Stimulated activated CD4-positive, alpha-beta T cell treated with anti-CD3 and anti-CD28 coated beads, TNF-alpha, amount 100 ng/mL, for 48 hours (primary cell): Measurements from ENCODE around the gene AHRR.
"Not testable (repeated sequence)": the region's sequence is repeated elsewhere in the genome, so short reads cannot be mapped to it uniquely, and the experiment has no call there.

Experiments
- DNase-seq, 3 donors: peaks; one replicate each; pipeline ENCODE4 v3.0.0-alpha.2; 2020; ENCODE audit warnings: low read depth in 3 of 3

The AHRR gene

DNA sequence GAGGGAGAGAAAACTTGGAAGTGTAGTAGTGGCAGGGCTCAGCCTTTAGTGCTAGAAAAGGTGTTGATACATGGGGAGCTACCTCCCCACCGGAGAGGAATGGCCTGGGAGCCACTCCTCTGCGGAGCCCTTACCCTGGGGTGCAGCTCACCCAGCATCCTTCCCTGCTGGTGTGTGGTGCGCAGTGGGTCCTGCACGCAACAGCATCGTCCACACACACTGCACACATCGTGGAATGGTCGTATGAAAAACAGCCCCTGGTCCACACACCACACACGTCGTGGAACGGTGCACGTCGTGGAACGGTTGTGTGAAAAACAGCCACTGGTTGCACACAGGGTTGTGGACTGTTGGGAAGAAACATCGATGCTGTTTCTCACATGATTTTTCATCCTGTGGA lies 16.1 kb upstream of the AHRR start:
- no peak for DNase-seq

DNA sequence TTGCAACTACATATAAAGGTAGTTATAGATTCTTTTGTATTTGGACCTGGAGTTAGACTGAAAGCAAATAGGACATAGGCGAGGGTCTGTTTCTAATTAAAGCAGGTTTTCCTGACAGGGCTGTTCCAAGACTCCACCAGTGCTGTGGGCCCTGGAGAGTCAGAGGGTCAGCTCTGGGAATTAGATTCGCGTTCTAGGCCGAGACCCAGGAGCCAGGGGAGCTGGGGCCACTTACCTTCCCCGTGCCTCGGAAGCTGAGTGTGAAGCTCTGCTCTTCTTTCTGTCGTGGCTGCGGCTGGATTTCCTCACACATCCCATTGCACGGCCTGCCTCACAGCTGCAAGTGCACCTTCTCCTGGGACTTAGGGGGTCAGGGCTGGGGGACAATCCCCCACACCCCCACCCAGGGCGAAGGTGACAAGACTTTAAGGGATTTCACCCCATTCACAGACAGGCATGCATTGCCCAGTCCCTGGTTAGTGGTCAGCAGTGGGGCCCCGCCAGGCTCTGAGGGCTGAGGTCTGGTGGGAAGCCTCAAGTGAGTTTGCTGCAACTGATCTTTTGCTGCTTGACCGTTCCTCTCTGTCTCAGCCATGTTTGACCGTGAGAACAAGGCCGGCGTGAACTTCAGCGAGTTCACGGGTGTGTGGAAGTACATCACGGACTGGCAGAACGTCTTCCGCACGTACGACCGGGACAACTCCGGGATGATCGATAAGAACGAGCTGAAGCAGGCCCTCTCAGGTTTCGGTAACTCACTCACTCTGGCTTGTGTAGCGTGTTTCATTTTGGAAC lies 15.3 kb upstream of the AHRR start:
- DNase-seq, result no peak

DNA sequence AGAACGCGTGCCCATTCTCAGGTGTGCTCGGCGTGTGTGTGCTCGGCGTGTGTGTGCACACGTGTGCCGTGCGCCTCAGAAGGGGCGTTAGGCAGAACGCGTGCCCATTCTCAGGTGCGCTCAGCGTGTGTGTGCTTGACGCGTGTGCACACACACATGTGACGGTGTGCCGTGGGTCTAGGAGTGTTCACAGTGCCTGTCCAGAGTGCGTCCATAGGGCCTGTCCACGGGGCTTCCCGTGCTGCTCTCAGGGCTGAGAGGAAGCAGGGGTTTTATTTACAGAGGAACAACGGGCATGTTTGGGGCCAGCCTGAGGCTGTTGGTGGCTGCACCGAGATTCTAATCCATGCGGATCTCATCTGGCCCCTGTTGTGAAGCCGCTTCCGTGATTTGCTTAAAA lies 14.2 kb upstream of the AHRR start:
- DNase-seq, result no peak

DNA sequence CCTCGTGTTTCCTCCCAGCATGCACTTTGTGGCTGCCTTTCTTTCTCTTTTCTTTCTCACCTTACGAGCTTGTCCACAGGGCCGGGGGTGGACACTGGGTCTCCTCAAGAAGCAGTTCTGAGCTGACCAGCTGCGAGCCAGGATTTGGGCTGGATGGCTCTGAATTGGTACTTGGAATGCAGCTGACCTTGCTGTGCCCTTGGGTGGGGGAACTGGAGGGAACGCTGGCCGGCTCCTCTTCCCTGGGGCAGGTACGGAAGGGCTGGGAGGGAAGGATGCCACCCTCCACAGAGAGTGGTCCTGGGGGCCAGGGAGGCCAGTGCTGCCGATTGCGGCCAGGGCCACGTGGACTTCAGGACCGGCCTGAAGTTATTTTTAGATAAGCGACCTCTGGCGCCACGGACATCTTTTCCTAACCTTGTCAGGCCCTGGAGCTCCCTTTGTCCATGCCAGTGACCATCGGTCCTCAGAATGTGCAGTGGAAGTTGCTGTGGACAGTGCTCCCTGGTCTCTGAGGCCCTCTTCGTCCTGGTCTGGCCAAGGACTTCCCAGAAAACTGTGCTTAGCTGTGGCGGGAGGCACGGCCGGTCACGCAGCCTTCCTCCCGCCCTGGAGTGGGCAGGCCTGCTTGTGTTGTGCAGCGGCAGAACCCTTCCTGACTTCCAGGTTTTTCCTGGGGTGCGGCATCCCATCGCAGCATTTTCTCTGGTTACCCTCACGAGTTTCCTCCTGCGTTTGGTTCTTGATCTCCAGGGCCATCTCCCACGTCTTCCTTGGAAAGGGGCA lies 13.5 kb upstream of the AHRR start:
- no peak for DNase-seq

DNA sequence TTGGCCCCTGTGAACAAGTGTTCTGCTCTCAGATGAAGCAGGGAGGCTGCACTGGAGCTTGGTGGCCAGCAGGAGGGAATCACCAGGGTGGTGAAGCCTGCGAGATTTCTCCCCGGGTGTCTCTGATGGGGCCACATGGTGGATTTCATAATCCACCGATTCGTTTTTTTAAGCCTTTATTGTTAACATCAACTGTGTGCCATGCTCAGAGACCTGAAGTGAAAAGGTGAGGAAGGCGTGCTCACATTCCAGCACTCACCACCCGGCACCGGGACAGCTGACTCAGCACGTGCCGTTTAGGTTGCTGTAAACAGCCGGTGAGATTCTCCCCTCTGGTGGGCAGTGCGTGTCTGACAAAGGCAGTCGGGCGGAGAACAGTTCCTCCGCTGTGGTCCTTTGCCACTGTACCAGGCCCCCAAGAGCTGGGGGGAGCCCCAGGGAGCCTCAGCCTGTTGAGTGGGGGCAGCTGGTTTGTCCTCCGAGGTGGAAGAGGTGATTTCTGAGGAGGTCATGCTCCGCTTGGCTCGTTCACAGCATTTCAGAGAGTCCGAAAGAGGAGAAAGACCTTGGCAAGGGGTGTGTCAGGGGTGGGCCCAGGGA lies 12.7 kb upstream of the AHRR start:
- DNase-seq, result no peak

DNA sequence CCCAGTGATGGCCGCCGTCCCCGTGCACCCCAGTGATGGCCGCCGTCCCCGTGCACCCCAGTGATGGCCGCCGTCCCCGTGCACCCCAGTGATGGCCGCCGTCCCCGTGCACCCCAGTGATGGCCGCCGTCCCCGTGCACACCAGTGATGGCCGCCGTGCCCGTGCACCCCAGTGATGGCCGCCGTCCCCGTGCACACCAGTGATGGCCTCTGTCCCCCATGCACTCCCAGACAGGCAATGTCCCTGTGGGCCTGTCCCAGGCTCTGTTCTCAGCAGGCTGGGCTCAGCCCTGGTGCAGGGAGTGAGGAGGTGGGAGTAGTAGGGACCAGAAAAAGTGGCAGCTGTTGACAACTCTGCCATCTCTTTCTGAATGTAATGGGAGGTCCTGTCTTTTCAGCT lies 11.7 kb upstream of the AHRR start:
- DNase-seq, result not testable (repeated sequence)

DNA sequence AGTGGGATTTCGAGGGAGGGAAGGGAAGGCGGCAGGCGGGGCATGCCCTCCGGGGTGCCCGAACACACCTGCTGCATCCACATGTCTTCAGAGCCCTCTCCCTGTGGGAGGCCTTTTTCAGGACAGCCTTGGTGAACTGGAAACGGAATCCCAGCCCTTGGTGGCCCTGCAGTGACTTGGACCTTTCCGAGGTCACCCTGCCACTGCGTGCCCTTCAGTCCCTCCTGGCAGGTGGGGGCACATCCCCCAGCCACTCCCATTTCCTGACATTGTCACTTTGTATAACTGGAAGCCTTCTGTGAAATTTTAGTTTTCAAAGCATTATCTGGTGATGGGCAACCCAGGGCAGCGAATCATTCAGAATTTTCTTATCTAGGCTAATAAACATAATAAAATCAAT lies 11.0 kb upstream of the AHRR start:
- DNase-seq, result no peak

DNA sequence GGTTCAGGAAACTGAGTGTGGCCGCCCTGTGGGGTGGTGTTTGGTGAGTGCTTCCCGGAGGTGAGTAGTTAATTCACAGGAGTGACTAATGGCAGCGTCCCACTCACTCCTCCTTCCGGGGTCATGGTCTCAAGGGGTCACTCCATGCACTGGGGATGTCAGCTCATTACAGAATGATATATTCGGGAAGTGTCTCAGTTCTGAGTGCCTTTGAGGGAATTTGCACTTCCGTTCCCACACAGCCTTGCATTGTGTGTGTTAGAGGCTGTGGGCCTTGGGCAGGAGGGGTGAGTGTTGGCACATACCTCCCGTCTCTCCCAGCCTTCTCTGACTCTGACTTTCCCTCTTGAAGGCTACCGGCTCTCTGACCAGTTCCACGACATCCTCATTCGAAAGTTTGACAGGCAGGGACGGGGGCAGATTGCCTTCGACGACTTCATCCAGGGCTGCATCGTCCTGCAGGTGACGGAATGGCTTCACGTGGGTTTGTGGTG lies 10.5 kb upstream of the AHRR start:
- no peak for DNase-seq

DNA sequence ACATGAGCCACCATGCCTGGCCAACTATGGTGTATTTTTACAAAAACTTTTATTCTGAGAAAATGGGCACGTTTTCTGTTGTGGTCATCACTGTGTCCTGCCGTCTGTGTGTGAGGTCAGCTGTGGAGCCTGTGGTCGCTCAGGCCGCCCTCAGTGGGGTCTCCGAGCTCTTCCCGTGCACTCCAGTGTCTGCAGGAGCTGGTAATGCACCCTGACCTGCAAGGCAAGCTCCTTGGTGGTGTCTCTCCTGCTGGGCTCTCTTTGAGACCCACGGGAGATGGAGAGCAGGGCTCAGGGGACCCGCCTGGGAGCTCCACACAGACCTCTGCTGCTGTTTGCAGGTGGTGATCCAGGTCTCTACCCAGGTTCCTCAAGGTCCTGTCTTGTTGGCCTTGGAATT lies 9.6 kb upstream of the AHRR start:
- no peak for DNase-seq

DNA sequence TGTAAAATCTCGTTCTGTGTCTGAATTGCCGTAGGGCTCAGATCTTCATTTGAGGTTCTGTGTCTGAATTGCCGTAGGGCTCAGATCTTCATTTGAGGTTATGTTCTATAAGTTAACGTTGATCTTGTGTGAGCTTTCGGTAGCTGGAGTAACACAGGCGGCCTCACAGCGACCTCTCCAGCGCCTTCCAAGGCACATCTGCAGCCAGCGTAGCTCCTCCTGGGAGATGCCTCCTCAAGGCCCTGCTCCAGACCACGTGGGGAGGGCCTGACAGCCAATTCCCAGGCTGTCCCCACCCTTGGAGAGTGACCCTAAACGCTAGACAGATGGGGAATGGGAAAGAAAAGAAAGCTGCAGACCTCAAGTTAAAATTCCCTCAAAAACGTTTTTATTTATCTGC lies 8.7 kb upstream of the AHRR start:
- DNase-seq, result no peak

DNA sequence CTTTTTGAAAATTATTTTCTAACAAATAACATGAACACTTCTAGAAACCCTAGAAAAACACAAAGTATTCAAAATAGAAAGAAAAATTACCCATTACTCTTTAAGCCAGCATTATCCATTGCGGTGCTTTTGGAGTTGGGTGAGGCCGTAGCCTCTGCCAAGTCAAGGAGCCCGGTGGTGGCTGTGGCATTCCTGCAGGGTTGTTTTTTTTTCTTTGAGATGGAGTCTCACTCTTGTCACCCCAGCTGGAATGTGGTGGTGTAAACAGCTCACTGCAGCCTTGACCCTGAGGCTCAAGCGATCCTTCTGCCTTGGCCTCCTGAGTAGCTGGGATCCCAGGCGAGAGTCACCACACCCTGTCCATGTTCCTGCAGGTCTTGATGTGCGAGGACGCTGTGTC lies 8.2 kb upstream of the AHRR start:
- no peak for DNase-seq

DNA sequence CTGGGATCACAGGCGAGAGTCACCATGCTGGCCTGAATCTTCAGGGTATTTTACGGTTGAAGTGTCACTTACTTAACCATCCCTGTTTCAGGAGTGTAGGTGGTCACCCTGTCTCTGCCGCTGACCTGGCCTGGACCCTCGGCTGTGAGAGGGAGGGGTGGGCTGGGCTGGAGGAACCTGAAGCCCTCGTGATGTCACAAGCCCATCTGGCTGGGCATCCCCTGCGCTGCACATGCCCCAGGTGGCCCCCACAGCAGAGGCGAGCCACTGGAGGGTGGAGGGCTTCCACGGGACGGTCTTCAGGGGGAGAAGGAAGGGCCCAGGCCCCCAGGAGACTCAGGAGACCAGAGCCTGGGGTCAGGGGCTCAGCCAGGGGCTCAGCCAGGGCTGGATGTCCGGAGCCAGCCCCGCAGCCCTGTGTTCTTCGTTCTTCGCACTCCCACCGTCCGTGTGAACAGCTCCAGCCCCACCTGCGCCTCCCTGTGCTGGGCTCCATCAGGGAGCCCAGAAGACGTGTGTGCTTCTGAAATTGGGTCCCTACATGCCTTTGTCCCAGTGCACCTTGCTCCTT lies 7.6 kb upstream of the AHRR start:
- DNase-seq, result no peak

DNA sequence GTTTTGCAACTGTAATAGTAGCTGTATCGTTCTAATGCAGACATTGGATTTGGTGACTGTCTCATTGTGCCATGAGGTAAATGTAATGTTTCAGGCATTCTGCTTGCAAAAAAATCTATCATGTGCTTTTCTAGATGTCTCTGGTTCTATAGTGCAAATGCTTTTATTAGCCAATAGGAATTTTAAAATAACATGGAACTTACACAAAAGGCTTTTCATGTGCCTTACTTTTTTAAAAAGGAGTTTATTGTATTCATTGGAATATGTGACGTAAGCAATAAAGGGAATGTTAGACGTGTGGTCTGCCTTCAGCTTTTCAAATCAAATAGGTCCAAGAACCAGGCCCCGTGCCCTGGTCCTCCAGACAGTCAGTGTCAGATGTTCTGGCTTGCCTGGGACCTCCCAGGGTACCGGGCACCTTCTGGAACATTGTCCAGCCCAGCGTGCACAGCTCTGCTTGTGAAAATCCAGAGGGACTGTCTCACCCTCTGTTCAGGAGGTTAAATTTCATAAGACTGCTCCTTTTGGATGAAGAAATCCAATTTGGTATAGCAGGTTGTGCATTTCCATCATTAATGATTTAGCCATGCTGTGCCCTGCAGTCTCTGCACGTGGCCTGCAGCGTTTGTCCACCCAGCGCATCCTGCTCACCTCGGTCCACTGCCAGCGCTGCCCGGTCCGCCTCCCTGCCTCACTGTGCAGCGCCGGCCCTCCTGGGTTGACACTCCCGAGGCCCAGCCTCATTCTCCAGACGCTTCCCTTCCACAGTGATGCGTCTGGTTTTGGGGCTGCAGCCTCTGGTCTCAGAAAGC lies 6.6 kb upstream of the AHRR start:
- no peak for DNase-seq

DNA sequence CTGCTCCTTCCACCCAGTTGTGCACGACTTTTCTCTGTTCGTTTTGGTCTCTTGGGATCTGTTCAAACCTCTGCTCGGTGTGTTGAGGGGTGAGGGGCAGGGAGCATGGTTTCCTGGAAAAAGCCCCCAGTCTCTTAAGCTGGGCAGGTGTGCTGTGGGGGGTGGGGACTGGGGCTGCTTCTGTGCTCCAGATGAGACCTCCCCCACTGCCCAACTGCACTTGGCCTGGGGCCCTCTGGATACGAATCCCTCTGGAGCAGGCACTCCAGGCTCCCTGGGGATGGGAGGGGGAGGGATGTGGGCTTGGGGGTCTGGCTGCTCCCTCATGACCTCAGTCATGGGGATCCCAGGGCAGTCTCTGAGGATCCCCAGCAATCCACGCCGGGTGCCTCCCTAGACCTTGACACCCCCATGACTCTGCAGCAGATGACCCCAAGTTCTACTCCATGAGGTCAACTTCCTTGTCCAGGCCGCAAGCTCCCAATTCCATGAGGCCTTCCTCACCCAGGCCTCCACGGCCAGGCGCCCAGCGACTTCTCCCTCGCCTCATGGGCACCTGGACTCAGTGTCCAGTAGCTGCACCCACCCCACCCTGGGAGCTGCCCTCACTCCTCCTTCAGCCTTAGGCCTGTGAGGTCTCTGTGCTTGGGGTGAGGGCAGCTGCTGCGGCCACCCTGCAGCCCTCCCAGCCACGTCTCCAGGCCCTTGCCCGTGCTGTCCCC lies 5.9 kb upstream of the AHRR start:
- no peak for DNase-seq

DNA sequence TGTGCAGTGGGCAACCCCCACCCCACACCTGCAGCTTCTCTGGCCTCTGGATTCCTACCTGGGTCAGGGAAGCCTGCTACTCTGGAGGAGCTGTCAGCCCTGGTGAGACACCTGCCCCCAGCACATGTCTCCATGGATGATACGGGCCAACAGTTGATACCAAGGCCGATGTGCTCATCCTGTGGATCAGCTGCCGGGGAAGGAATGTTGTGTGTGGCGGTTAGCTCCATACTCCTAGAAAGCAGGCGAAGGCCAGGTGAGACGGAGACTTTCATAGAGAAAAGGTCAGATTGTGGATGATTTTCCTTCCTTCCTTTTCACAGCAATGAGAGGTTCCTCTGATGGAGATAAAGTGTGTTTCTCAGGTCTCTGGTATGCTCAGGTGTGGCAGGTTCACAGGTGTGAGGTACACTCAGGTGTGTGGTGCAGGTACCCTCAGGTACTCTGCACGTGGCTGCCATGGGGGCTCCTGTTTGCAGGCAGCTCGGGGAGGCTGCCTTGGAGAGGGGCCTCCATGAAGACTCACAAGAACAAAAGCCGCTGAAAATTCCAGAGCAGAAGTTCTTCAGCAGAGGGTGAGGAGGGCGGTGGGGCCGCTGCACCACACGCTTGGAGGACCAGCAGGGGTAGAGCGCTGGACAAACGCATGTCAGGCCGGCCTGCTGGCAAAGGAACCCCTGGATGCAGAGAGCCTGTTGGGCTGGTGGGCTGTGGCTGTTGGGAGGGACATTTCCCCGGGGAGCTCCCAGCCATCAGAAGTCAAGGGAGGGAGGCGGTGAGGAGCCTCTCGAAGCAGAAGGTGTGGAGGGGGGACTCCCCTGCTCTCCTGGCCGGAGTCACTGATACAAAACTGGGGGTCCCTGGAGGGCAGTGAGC lies 5.1 kb upstream of the AHRR start:
- DNase-seq, result no peak

DNA sequence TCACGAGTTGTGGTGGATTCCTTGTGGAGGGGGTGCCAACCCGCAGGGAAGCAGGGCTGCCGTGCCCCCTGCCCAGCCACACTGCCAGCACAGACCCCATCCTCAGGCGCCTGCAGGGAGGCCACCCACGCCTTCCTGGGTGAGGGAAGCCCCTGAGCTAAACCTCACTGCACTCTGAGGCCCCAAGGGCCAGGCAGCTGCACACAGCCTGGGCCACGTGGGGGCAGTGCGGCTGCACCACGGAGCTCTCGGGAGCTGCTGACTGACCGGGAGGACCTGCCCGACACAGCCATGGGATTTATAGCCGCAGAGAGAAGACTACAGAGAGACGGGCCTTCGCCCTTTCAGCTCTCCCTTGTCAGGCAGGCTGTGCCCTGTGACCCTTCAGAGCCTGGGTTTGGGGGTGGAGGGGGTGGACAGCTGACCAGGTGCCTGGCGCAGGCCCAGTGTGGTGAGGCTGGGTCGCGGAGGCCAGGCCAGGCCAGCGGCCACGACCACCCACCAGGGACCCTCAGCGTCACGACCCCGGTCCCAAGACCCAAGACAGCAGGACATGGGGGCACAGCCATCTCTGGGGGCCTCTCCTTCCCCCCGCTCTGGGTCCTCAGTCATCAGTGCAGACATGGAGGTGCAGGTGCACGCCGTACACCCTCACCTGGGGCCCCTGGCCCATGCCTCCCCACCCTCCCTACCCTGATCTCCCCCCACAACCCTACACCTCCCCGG lies 4.3 kb upstream of the AHRR start:
- DNase-seq, result peak in 2 of 3 donors; percentile 17 to 45

DNA sequence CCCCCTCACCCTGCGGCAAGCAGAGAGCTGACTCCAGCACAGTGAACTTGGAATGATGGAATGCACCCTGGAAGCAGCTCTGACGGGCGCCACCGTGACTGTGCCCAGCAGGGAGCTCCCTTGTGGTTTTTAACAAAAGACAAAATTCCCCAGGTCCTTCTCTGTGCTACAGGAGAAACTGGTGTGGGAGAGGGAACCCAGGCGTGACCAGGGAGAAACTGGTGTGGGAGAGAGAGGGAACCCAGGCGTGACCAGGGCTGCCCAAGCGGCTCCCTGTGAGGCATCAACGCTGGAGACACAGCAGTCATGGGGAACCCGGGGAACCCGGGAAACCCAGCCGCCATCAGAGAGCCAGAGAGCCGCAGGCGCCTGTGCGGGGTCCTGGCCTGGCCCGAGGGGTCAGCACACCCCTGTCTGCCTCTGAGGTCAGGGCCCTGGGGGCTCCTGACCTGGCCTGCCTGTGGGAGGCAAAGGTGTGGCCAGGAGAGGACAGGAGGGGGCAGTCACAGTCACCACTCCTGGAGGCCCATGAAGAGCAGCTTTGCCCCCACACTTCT lies 3.1 kb upstream of the AHRR start:
- no peak for DNase-seq

DNA sequence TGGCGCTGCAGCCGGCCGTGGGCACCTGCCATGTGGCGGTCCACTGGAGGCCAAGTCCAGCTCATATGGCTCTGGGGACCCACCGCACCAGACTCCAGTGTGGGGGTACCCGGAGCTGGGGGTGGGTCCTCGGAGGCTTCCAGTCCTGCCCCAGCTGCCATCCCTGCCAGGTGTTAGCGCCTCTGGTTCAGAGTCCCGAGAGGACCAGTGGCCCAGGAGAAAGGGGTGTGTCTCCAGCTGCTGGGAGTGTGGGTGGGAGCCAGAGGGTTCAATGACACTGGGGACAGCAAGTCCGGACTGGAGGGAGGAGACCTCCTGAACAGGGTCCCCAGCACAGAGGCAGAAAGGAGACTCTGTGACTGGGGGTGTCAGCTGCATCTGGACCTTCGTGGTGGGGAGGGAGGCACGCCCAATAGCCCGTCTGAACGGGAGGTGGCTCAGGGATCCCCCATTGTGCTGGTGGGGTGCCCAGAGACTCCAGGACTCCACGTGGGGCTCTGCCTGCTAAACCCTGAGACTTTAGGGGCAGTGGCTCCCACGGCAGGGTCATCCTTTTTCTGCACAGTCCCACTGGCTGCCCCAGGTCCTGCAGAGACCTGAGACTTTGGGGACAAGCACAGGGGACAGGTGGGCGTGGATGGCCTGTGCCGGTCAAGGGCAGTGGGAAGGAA lies 2.4 kb upstream of the AHRR start:
- no peak for DNase-seq
